Islet precursor cell (in vitro differentiated cells): ENCODE results near the gene MMD.

Experiments
- DNase-seq: peaks from one replicate; pipeline ENCODE4 v3.0.0-alpha.2; 2018

Gene MMD

GRCh38 chr17:55344514-55344997 is 77.1 kb downstream of the MMD start:
- no peak for DNase-seq

GRCh38 chr17:55343900-55344513 is 77.6 kb downstream of the MMD start:
- DNase-seq: no peak

DNA sequence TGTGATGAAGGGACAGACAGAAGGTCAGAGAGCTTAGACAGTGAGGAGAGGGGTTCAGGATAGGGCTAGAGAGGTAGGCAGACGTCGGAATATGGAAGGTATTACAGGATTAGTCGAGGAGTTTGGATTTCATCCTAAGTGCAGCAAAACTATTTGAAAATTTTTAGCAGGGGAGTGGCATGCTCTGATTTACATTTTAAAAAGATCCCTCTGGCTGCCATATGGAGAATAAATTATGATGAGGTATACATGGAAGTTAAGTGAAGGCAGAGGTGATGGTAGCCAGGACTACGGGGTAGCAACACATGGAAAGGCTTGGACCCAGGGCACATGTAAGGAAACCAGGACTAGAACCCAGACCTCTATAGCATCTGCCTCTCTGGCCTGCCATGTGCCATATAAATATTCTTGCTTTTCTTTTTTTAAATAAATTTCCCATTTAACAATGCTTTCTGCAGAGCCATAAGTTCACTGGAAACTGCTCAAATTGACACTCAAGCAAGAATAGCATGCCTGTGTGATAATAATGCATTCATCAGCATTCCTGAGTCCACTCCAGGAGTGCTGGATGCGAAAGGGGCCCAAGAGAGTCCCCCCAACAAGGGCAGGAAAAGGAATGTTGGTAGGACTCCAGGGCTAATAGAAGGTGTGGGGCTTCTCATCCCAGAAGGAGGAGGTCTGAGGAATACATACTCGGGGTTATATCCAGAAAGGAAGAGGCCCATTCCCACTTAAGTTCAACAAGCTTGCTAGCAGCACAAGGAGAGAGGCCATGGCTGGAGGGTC is 78.6 kb downstream of the MMD start:
- no peak for DNase-seq
